Measurements from ENCODE around the gene PANX2.
"Not testable (repeated sequence)": the region's sequence is repeated elsewhere in the genome, so short reads cannot be mapped to it uniquely, and the experiment has no call there.

The PANX2 gene, protein sequence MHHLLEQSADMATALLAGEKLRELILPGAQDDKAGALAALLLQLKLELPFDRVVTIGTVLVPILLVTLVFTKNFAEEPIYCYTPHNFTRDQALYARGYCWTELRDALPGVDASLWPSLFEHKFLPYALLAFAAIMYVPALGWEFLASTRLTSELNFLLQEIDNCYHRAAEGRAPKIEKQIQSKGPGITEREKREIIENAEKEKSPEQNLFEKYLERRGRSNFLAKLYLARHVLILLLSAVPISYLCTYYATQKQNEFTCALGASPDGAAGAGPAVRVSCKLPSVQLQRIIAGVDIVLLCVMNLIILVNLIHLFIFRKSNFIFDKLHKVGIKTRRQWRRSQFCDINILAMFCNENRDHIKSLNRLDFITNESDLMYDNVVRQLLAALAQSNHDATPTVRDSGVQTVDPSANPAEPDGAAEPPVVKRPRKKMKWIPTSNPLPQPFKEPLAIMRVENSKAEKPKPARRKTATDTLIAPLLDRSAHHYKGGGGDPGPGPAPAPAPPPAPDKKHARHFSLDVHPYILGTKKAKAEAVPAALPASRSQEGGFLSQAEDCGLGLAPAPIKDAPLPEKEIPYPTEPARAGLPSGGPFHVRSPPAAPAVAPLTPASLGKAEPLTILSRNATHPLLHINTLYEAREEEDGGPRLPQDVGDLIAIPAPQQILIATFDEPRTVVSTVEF

DNA sequence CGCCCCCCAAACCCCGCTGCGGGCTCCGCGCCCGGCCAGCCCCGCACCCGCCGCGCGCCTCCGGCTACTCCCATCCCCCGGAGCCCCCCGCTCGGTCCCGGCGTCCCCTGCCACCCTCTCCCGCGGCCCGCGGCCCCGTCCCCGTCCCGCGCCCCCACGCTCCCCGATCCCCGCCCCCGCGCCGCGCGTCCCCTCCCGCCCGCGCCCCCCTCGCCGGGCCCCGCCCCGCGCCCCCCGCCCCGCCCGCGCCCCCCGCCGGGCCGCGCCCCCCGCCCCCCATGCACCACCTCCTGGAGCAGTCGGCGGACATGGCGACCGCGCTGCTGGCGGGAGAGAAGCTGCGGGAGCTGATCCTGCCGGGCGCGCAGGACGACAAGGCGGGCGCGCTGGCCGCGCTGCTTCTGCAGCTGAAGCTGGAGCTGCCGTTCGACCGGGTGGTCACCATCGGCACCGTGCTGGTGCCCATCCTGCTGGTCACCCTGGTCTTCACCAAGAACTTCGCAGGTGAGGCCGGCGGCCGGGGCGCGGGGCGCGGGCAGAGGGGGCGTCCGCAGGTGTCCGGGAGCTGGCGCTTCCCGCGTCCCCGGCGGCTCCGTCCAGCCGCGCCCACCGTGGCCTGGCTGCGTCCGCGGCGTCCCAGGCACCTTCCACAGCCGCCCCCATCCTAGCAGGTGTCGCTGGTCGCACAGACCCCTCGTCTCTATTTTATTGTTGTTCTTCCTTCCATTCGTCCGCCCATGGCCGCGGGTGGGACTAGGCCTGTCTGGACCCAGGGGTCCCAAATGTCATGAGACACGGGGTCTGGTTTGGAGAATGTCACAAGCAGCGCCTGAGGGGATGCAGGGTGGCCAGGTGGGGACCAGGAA is at the start of gene PANX2:
PANX2 (plus strand) TSS at position 279 of the 866 bp plus-strand sequence; CDS start at position 279, 0 bp downstream.
- no peak for DNase-seq (ENCODE audit: low read depth in 2 of 2, low spot score in 1 of 2)

DNA sequence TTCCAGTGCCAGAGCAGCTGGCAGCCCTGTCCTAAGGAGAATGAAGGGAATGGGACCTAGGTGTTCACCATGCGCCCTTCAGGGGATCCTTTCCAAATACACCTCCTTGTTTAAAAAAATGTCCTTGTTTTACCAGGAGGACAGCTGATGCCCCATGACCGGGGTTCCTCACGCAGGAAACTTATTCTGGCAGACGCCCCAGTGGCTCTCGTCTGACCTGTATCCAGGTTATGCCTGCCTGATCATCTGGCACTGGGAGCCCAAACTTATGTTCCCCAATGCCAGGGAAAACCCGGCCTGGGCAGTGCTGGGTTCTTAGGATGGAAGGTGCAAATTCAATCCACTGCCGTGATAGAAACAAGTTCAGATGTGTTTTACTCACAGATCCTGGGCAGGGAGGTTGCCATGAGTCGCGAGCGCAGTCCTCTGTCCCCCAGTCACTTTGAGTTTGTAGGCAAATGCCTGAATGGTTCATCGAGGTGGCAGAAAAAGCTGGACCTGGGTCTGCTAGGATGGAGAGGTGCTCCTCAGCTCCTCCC is 49.3 kb upstream of the PANX2 start:
- DNase-seq (ENCODE audit: low read depth in 2 of 2, low spot score in 1 of 2): no peak

DNA sequence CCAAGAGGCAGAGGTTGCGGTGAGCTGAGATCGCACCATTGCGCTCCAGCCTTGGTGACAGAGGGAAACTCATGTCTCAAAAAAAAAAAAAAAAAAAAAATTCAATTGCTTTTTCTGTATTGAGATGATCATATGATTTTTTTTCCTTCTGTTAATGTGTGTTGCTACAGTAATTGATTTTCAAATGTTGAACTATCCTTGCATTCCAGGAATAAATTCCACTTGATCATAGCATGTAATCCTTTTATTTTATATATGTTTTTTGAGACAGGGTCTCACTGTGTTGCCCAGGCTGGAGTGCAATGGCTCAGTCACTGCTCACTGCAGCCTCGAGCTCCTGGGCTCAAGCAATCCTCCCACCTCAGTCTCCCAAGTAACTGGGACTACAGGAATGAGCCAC is 47.4 kb upstream of the PANX2 start:
- no peak for DNase-seq (ENCODE audit: low read depth in 2 of 2, low spot score in 1 of 2)

DNA sequence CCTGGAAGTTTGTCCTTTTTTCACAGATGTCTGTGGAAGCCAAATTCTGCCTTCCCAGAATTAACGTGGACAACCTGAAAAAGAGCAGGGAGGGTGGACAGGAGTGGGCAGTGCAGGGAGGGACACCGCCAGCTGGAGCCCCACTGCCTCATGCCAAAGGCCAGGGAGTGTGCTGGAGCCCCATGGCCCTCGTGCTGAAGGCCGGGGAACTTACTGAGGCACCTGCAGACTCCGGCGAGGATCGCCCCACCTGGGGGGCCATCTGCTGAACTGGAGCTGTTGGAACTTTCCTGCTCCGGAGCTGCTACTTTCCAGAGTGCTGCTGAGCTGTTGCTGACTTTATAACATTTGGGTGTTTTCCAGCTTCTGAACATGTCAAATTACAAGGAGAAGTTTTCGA is 45.5 kb upstream of the PANX2 start:
- DNase-seq (ENCODE audit: low read depth in 2 of 2, low spot score in 1 of 2): no peak

DNA sequence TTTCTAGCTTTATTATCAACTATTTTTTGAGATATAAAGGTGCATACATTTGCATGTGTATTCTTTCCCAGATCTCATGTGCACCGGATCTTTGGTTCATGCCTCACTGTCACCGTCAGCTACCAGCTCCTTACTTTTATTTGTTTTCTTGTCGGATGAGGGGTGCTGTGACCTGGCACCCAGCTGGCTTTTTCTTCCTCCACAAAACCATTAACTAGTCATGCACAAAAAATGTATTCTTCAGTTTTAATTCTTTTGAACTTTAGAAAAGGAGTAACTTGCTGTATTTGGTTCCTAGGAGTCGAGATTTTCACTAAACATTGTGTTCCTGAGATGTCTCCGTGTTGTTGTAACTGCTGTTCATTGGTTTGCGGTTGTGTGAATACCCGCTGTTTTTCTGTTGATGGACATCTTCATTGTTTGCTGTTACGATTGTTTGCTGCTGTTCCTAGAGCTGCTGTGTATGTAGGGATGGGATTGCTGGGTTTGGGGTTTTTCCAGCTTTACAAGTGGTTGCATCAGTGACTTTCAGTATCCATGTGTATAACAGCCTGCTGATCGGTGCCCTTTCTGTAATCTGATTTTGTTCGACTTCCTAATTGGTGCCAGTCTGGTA is 41.3 kb upstream of the PANX2 start:
- no peak for DNase-seq (ENCODE audit: low read depth in 2 of 2, low spot score in 1 of 2)

DNA sequence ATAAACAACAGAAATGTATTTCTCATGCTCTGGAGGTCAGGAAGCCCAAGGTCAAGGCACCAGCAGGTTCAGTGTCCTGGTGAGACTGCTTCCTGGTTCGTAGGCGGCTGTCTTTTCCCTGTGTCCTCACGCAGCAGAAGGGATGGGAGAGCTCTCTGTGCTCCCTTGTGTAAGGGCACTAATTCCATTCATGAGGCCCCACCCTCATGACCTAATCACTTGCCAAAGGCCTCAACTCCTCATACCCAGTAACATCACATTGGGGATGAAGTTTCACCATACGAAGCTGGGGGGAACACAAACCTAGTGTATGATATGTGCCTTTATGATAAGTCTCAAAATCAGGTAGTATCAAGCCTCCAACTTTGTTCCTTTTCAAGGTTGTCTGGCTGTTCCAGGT is 38.6 kb upstream of the PANX2 start:
- no peak for DNase-seq (ENCODE audit: low read depth in 2 of 2, low spot score in 1 of 2)

DNA sequence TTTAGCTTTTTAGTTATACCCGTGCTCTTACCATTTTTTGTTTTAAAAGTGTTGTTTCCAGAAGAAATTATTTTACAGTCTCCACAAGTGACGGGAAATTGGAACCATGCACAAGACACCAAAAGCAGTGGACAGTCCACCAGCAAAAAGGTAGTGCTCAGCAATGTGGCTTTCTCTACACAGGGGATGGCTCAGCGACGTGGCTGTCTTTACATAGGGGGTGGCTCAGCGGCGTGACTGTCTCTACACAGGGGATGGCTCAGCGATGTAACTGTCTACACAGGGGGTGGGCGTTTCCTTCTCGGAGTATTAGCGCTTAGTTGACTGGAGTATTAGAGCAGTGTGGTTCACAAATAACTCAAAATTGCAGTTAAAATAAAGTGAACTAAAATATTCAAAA is 36.0 kb upstream of the PANX2 start:
- no peak for DNase-seq (ENCODE audit: low read depth in 2 of 2, low spot score in 1 of 2)

DNA sequence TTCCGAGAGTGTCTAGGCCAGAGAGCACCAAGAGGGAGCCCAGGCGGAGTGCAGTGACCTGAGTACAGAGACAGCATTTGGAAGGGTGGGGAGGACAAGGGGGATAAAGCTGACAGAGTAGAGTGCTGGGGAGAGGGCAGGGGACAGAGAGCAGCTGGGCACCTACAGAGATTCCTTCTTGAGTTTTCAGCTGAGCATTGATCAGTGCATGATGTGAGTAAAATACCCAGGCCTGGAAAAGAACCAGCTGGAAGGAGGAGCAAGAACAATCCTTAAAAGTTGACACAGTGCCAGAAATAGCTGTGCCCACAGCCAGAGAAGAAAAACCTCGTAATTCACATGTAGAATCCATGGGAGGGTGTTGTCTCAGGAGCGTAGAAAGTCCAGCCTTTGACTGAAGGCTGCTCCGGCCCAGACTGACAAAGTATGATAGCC is 33.9 kb upstream of the PANX2 start:
- DNase-seq (ENCODE audit: low read depth in 2 of 2, low spot score in 1 of 2): no peak

DNA sequence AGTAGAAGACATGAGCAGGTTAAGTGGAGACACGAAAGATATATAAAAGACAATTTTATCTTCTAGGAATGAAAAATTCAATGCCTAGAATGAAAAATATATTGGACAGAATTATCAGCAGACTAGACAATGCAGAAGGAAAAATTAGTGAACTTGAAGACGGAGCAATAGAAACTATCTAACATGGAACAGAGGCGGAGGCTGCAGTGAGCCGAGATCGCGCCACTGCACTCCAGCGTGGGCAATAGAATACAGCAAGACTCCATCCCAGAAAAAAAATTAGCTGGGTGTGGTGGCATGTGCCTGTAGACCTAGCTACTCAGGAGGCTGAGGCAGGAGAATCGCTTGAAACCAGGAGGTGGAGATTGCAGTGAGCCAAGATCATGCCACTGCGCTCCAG is 33.3 kb upstream of the PANX2 start:
- DNase-seq (ENCODE audit: low read depth in 2 of 2, low spot score in 1 of 2): not testable (repeated sequence)

DNA sequence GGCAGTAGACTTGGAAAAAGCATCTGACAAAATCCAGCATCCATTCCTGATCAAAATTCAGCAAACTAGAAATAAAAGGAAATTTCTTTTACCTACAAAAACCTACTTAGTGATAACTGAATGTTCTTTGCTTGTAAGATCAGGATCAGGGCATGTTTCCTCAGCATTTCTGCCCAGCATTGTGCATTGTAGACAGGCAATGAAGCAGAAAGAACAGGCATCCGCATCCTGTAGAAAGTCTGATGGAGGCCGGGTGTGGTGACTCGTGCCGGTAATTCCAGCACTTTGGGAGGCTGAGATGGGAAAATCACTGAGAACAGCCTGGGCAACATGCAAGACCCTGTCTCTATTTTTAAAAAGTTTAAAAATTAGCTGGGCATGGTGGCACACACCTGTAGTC is 32.5 kb upstream of the PANX2 start:
- no peak for DNase-seq (ENCODE audit: low read depth in 2 of 2, low spot score in 1 of 2)

DNA sequence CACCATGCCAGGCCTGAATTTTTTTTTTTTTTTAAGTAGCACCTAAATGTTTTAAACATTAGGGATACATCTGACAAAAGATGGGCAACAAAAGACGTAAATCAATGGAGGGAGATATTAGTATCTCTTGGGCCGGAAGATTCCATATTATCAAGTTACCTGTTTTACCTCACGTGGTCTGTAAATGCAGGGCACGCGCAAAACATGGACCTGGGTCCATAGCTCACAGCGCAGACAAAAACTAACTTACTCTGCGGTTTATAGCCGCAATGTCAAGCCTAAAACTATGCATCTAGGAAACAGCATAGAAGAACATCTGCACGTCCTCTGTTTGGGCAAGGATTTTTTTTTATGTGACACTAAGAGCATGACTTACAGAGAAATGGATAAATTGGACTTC is 31.5 kb upstream of the PANX2 start:
- DNase-seq (ENCODE audit: low read depth in 2 of 2, low spot score in 1 of 2): no peak

DNA sequence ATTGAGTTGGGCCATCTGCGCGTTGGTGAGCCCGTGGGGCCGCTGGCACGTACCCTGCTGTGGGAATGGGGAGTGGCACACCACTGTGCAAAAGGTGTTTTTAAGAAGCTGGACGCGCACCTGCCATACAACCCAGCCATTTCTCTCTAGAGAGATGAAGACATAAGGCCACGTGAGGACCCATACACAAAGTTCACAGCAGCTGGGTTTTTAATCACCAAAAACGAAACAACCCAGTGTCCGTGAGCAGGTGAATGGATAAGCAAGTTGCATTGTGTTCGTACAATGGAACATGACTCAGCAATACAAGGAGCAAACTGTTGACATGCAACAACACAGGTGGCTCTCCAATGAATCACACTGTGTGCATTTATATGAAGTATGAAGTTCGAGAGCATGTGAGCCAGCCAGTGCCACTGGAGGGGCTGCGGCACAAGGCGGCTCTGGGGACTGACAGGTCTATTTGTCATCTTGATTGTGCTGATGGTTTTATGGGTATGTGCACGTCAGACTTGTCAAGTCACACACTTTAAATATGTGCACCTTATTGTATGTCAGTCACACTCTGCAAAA is 30.6 kb upstream of the PANX2 start:
- no peak for DNase-seq (ENCODE audit: low read depth in 2 of 2, low spot score in 1 of 2)

DNA sequence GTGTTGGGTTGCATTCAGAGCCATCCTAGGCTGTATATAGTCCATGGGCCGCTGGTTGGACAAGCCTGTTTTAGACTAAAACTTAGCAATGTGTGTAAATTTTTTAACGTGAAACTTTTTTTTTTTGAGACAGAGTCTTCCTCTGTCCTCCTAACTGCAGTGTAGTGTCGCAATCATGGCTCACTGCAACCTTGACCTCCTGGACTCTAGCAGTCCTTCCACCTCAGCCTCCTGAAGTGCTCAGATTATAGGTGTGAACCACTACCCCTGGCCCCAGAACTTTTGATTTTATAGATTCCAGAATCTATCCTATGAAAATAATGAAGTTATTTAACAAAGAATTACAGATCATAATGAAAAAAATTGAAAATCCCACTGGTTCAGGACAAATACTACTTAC is 29.9 kb upstream of the PANX2 start:
- DNase-seq (ENCODE audit: low read depth in 2 of 2, low spot score in 1 of 2): no peak

DNA sequence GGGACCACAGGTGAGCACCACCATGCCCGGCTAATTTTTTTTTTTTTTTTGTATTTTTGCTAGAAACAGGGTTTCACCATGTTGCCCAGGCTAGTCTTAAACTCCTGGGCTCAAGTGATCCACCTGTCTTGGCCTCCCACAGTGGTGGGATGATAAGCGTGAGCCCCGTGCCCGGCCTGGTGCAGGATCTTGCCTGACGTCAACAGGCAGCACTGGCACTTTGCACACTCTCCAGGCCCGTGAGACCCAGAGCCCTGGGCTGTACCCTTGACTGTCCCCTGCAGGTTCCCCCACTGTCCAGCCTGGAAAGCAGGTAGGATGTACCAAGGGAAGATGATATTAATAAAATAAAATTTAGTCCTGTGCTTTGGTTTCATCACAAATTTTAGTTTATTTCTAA is 29.1 kb upstream of the PANX2 start:
- DNase-seq (ENCODE audit: low read depth in 2 of 2, low spot score in 1 of 2): no peak

DNA sequence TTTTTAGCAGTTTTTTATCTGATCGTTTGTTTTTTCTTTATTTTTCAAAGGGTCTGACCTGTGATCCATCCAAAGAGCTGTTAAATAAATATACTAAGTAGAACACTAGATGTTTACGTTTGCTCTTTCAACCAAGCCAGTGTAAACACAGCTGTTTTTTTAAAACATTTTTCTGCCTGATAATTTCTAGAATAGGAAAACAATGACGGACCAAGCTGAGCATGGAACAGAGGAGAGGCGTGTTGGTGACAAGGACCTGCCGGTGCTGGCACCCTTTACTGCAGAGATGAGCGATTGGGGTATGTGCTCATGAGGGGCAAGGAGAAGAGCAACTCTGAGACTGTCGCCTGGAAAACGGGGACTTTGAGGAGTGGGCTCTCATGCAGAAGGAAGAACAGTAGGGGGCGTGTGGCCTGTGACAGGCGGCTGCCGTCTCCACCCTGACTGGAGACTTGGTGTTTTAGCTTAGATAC is 28.6 kb upstream of the PANX2 start:
- no peak for DNase-seq (ENCODE audit: low read depth in 2 of 2, low spot score in 1 of 2)

DNA sequence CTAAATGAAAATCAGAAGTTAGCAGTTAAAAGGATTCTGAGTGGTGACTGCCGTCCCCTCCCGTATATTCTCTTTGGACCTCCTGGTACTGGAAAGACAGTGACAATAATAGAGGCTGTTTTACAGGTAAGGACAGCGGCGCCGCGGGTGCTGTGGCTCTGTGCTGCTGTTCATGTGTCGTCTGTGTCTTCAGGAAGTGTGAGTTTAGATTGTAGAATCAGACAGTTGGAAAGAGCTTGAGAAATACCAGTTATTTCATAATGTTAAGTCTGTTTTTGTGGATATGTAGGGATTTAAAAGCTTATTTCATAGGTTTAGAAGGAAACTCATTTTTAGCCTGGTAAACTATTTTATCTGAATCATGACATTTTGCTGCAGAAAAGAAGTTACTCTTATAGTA is 27.4 kb upstream of the PANX2 start:
- no peak for DNase-seq (ENCODE audit: low read depth in 2 of 2, low spot score in 1 of 2)

DNA sequence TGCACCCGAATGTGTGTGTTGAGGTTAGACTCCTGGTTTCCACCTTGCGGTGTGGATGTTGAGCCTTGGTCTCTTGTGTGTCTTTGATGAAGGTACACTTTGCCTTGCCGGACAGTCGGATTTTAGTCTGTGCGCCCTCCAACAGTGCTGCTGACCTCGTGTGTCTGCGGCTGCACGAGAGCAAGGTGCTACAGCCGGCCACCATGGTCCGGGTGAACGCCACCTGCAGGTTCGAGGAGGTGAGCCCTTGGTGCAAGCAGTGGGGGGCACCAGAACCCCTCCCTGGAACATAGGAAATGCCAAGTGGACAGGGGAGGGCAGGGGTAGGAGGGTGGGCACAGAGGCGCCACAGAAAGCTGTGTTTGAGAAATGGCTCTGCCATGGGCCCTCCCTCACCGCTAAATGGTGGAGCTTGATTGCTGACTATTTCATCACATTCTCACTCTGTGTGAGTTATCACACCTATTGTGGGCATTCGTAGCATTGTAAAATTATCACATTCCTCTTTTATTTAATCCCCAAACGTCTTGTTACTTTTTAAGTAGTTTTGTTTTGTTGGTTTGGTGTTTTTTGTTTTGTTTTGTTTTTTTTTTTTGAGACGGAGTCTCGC is 26.4 kb upstream of the PANX2 start:
- no peak for DNase-seq (ENCODE audit: low read depth in 2 of 2, low spot score in 1 of 2)

DNA sequence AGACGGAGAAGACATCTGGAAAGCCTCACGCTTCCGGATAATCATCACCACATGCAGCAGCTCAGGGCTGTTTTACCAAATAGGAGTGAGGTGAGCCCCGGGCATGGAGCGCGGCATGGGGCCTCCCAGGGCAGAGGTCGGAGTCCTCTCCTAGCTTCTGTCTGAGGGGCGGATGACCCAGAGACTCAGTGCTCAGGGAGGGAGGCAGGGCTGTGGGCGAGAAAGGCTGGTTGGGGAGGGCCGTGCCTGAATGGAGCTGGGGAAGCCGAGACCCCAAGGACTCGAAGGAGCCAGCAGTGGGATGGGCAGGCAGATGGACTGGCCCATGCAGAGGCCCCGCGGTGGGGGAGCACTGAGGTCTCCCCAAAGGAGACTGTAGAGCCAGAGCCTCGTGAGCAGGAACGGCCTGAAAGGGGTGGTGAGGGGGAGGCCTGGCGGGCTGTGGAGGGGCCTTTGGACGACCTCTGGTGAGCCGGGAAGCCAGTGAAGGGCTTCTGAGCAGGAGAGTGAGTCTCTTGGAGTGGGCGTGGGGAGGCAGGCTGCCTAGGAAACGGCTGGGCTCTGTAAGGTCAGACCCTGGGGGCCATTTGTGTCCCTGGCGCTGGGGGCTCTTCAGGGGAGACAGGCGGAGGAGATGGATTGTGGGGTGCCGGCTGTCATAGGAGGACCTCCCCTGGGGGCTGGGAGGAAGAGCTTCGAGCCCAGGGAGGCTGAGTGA is 24.7 kb upstream of the PANX2 start:
- no peak for DNase-seq (ENCODE audit: low read depth in 2 of 2, low spot score in 1 of 2)

DNA sequence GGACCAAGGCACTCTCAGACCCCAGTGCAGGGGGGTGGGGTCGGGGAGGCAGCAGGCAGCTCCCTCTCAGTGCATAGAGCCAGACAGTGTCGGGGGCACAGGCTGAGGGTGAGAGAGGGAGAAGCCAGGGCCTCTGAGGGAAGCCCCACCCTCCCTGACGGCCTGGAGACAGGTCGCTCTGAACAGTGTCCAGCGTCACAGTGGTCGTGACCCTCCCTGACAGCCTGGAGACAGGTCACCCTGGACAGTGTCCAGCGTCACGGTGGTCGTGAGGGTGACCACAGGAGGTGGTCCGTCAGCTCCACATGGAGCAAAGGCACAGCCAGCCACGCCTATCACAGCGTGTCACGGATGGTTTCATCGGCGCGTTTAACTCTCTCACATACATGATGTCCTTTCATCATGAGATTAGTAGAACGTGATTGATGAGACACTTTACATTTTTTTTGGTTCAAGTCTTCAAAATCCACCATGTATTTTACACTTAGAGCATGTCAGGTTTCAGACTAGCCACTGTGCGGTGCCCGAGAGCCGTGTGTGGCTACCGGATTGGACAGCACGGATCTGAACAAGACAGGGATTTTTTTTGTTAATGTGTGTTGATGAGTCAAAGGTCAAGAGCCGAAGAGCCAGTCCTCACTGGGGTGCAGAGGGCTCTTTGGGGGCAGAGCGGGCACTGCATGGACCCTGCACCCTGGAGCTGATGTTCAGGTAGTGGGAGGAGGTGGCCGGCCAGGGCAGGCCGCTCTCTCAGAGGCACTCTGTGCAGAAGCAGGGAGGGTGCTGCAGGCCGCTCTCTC is 23.9 kb upstream of the PANX2 start:
- DNase-seq (ENCODE audit: low read depth in 2 of 2, low spot score in 1 of 2): no peak

All from stimulated activated CD8-positive, alpha-beta memory T cell treated with anti-CD3 and anti-CD28 coated beads, Interleukin-4, amount 100 ng/mL, for 1 hour (primary cell).